OCI-LY1 (cell line): ENCODE results near the gene CHCHD1.

Experiments
- EZH2 ChIP-seq: fragments of 200-600 bp; sonication (generic), shearing (Covaris generic); IDR thresholded peaks from 2 replicates; pipeline ENCODE4 v1.8.0; 2017; ENCODE audit warnings: borderline replicate concordance, mixed run types, mild to moderate bottlenecking, antibody characterized with exemption, low read length, moderate library complexity, mixed read lengths
- TF ChIP-seq, protein P1 (sequence below): fragments of 200-600 bp; sonication (generic), shearing (Covaris generic); IDR thresholded peaks from 2 replicates; pipeline ENCODE4 v1.5.1; 2017; ENCODE audit warnings: mild to moderate bottlenecking, antibody characterized with exemption, low read length, moderate library complexity, mixed read lengths

- TF ChIP-seq, protein P1, sequence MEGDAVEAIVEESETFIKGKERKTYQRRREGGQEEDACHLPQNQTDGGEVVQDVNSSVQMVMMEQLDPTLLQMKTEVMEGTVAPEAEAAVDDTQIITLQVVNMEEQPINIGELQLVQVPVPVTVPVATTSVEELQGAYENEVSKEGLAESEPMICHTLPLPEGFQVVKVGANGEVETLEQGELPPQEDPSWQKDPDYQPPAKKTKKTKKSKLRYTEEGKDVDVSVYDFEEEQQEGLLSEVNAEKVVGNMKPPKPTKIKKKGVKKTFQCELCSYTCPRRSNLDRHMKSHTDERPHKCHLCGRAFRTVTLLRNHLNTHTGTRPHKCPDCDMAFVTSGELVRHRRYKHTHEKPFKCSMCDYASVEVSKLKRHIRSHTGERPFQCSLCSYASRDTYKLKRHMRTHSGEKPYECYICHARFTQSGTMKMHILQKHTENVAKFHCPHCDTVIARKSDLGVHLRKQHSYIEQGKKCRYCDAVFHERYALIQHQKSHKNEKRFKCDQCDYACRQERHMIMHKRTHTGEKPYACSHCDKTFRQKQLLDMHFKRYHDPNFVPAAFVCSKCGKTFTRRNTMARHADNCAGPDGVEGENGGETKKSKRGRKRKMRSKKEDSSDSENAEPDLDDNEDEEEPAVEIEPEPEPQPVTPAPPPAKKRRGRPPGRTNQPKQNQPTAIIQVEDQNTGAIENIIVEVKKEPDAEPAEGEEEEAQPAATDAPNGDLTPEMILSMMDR = no peak
- TF ChIP-seq EZH2 = no peak
These were observed 19.4 kb downstream of the CHCHD1 start for GRCh38 chr10:73801253-73801590.
